DND-41 (cell line): ENCODE results near the gene THSD4.

Source experiments
- CTCF ChIP-seq: IDR thresholded peaks from 2 replicates; pipeline ENCODE4 v1.5.1; 2012; ENCODE audit warnings: borderline replicate concordance, low read length, moderate library complexity, mild to moderate bottlenecking; ENCODE audit not compliant: poor library complexity, severe bottlenecking; ENCODE audit errors: extremely low read depth
- EZH2 ChIP-seq: IDR thresholded peaks from 3 replicates; pipeline ENCODE4 v1.6.1; 2012; ENCODE audit warnings: borderline replicate concordance, low read depth, mild to moderate bottlenecking, moderate library complexity, low read length, inconsistent platforms; ENCODE audit not compliant: severe bottlenecking

- no peak for TF ChIP-seq CTCF
- TF ChIP-seq EZH2 = no peak
Observed at GRCh38 chr15:71348597-71348996, 233.3 kb downstream of the THSD4 start.
